Stimulated activated CD8-positive, alpha-beta memory T cell treated with anti-CD3 and anti-CD28 coated beads, Interleukin-4, amount 100 ng/mL, for 4 hours (primary cell): Measurements from ENCODE around the gene FLRT2.

Experiments
- DNase-seq, 2 donors: peaks; one replicate each; pipeline ENCODE4 v3.0.0-alpha.2; 2020; ENCODE audit warnings: low read depth in 2 of 2, low spot score in 1 of 2

The FLRT2 gene

GRCh38 chr14:85528897-85529631 is 880 bp upstream of the FLRT2 start:
- no peak for DNase-seq

- no peak for DNase-seq
Observed at GRCh38 chr14:85530626-85531025, 682 bp downstream of the FLRT2 start.

GRCh38 chr14:85531141-85531586 is 1.2 kb downstream of the FLRT2 start:
- no peak for DNase-seq

- DNase-seq = no peak
Observed at GRCh38 chr14:85531587-85532373, 1.8 kb downstream of the FLRT2 start.

GRCh38 chr14:85532374-85533022 is 2.6 kb downstream of the FLRT2 start:
- no peak for DNase-seq

- no peak for DNase-seq
Observed at GRCh38 chr14:85533023-85533860, 3.3 kb downstream of the FLRT2 start.

GRCh38 chr14:85533861-85534291 is 3.9 kb downstream of the FLRT2 start:
- DNase-seq = no peak

GRCh38 chr14:85534458-85535293 is 4.7 kb downstream of the FLRT2 start:
- DNase-seq = no peak

GRCh38 chr14:85535321-85535720 is 5.4 kb downstream of the FLRT2 start:
- no peak for DNase-seq

GRCh38 chr14:85535991-85536832 is 6.3 kb downstream of the FLRT2 start:
- no peak for DNase-seq

GRCh38 chr14:85536833-85537190 is 6.9 kb downstream of the FLRT2 start:
- no peak for DNase-seq

- DNase-seq = no peak
Observed at GRCh38 chr14:85537526-85537925, 7.6 kb downstream of the FLRT2 start.

- no peak for DNase-seq
Observed at GRCh38 chr14:85538636-85539035, 8.7 kb downstream of the FLRT2 start.

GRCh38 chr14:85539510-85539909 is 9.6 kb downstream of the FLRT2 start:
- no peak for DNase-seq

- no peak for DNase-seq
Observed at GRCh38 chr14:85542623-85543022, 12.7 kb downstream of the FLRT2 start.

- no peak for DNase-seq
Observed at GRCh38 chr14:85545738-85546137, 15.8 kb downstream of the FLRT2 start.

- no peak for DNase-seq
Observed at GRCh38 chr14:85546390-85546789, 16.4 kb downstream of the FLRT2 start.

- DNase-seq = no peak
Observed at GRCh38 chr14:85549697-85550096, 19.8 kb downstream of the FLRT2 start.

- no peak for DNase-seq
Observed at GRCh38 chr14:85554106-85554505, 24.2 kb downstream of the FLRT2 start.
